Stimulated activated CD8-positive, alpha-beta memory T cell treated with anti-CD3 and anti-CD28 coated beads, Interleukin-2, amount 100 ng/mL, for 48 hours (primary cell): Measurements from ENCODE around the gene PADI4.

Experiments
- DNase-seq, 2 donors: peaks; one replicate each; pipeline ENCODE4 v3.0.0-alpha.2; 2020; ENCODE audit warnings: low read depth in 2 of 2

The PADI4 gene

GRCh38 chr1:17350083-17350482, 42.1 kb downstream of the PADI4 start:
- no peak for DNase-seq

- no peak for DNase-seq
These were observed 43.0 kb downstream of the PADI4 start for GRCh38 chr1:17350928-17351446.

- no peak for DNase-seq
These were observed 43.8 kb downstream of the PADI4 start for GRCh38 chr1:17351598-17352324.

- no peak for DNase-seq
These were observed 44.5 kb downstream of the PADI4 start for GRCh38 chr1:17352419-17352909.

GRCh38 chr1:17355898-17356297, 47.9 kb downstream of the PADI4 start:
- peak; percentile 15 to 18 for DNase-seq

GRCh38 chr1:17356387-17357026, 48.5 kb downstream of the PADI4 start:
- peak in 1 of 2 donors; percentile 5 for DNase-seq

- no peak for DNase-seq
These were observed 50.6 kb downstream of the PADI4 start for GRCh38 chr1:17358557-17358956.

- DNase-seq: no peak
These were observed 51.0 kb downstream of the PADI4 start for GRCh38 chr1:17359031-17359430.

GRCh38 chr1:17359808-17360207, 51.8 kb downstream of the PADI4 start:
- no peak for DNase-seq

- DNase-seq: no peak
These were observed 52.4 kb downstream of the PADI4 start for GRCh38 chr1:17360272-17360956.

GRCh38 chr1:17361687-17362086, 53.7 kb downstream of the PADI4 start:
- no peak for DNase-seq

- no peak for DNase-seq
These were observed 55.4 kb downstream of the PADI4 start for GRCh38 chr1:17363351-17363750.

- no peak for DNase-seq
These were observed 55.8 kb downstream of the PADI4 start for GRCh38 chr1:17363771-17364170.

- DNase-seq: no peak
These were observed 57.3 kb downstream of the PADI4 start for GRCh38 chr1:17365293-17365692.

GRCh38 chr1:17369466-17369865, 61.5 kb downstream of the PADI4 start:
- no peak for DNase-seq

- no peak for DNase-seq
These were observed 62.6 kb downstream of the PADI4 start for GRCh38 chr1:17370618-17371017.

- DNase-seq: no peak
These were observed 63.9 kb downstream of the PADI4 start, which contains the start of gene PADI6 for GRCh38 chr1:17371896-17372295. PADI6 (plus strand) TSS chr1:17372196; CDS start chr1:17372246, 50 bp downstream.

- DNase-seq: no peak
These were observed 65.0 kb downstream of the PADI4 start for GRCh38 chr1:17372955-17373354.

GRCh38 chr1:17375651-17376050, 67.7 kb downstream of the PADI4 start:
- DNase-seq: no peak

GRCh38 chr1:17377325-17377953, 69.4 kb downstream of the PADI4 start:
- no peak for DNase-seq

- no peak for DNase-seq
These were observed 73.2 kb downstream of the PADI4 start for GRCh38 chr1:17381161-17381560.

- no peak for DNase-seq
These were observed 84.3 kb downstream of the PADI4 start for GRCh38 chr1:17392199-17392740.
